Stimulated activated CD8-positive, alpha-beta memory T cell treated with anti-CD3 and anti-CD28 coated beads, Interleukin-15, amount 100 ng/mL, for 24 hours (primary cell): ENCODE data around the gene NTF3.
"Not testable (repeated sequence)": the region's sequence is repeated elsewhere in the genome, so short reads cannot be mapped to it uniquely, and the experiment has no call there.

Source experiments
- DNase-seq: peaks from one replicate; pipeline ENCODE4 v3.0.0-alpha.2; 2020; ENCODE audit warnings: low read depth

NTF3 gene

GRCh38 chr12:5534426-5535199 lies 102.7 kb downstream of the NTF3 start:
- no peak for DNase-seq

DNA sequence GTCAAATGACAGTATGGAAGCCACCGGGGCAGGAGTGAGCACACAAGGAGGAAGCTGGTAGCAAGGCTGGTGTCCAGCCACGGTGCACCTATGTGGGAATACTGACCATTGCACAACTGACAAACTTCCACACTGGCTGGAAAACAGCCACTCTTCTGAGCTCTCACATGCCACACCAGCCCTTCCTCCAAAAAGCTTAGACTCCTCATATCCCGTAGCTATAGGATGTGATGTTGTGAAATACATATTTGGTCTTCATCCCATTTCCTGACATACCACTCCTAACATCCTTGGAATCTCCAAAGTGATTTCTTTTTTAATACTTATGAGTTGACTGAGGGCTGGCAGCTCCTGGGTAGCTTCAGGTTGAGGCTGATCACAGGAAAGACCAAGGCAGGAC lies 103.6 kb downstream of the NTF3 start:
- no peak for DNase-seq

DNA sequence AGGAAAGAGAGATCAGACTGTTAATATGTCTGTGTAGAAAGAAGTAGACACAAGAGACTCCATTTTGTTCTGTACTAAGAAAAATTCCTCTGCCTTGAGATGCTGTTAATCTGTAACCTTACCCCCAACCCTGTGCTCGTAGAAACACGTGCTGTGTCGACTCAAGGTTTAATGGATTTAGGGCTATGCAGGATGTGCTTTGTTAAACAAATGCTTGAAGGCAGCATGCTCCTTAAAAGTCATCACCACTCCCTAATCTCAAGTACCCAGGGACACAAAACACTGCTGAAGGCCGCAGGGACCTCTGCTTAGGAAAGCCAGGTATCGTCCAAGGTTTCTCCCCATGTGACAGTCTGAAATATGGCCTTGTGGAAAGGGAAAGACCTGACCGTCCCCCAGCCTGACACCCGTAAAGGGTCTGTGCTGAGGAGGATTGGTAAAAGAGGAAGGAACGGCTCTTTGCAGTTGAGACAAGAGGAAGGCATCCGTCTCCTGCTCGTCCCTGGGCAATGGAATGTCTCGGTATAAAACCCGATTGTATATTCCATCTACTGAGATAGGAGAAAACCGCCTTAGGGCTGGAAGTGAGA lies 105.2 kb downstream of the NTF3 start:
- DNase-seq = not testable (repeated sequence)

GRCh38 chr12:5537771-5538170 lies 105.9 kb downstream of the NTF3 start:
- DNase-seq = no peak
